A549 treated with GW870086 at 1 μM for 4 hours (cell line): Measurements from ENCODE around the gene SH2D7. TPM values are rescaled to one million over a fixed set of nuclear protein-coding genes. Genes with fewer than 3 reads are reported as not detected.

Source experiments
- total RNA-seq: library from RNA; stranded (reverse); fragments of 200-300 nt; extraction: Qiagen RNA extraction; gene quantifications from 5 replicates; pipeline ENCODE4 v1.2.3, GENCODE V29; 2022; ENCODE audit warnings: low read depth

Gene SH2D7
- total RNA-seq: not detected in 5 replicates

GRCh38 chr15:78092261-78093041, at the start of gene SH2D7:
Gene SH2D7, plus strand, starts transcription at chr15:78092561. Its CDS starts 24 bp downstream, at chr15:78092585.

GRCh38 chr15:78077053-78077870, 15.1 kb upstream of the SH2D7 start, which contains the start of gene TBC1D2B:
Gene TBC1D2B, minus strand, starts transcription at chr15:78077711. Its CDS starts 59 bp downstream, at chr15:78077652.

GRCh38 chr15:78131295-78132061, 39.1 kb downstream of the SH2D7 start, which contains the start of gene CIB2:
Gene CIB2, minus strand, starts transcription at chr15:78131445. Its CDS starts 230 bp downstream, at chr15:78131215.

GRCh38 chr15:78149068-78149804, 56.9 kb downstream of the SH2D7 start, which contains the start of gene IDH3A:
Gene IDH3A, plus strand, starts transcription at chr15:78149362. Its CDS starts 42 bp downstream, at chr15:78149404.

Other genes with a start within 250 kb of the SH2D7 start
- 13.2 to 16.0 TPM (median 14.6 TPM) in 5 replicates for gene TBC1D2B, start 14.8 kb upstream of the SH2D7 start, total RNA-seq
- 22.9 to 30.2 TPM (median 28.6 TPM) in 5 replicates for gene CIB2, start 38.9 kb downstream of the SH2D7 start, total RNA-seq
- 60.6 to 101 TPM (median 67.4 TPM) in 5 replicates for gene IDH3A, start 56.8 kb downstream of the SH2D7 start, total RNA-seq
- gene ACSBG1, start 142.0 kb downstream of the SH2D7 start, total RNA-seq: 0.17 to 0.59 TPM (median 0.31 TPM) in 5 replicates
- gene DNAJA4, start 172.0 kb downstream of the SH2D7 start, total RNA-seq: 0.08 TPM in 1 of 5 replicates, not detected in the others
- gene SKIC8, start 207.0 kb downstream of the SH2D7 start, total RNA-seq: 77.4 to 115 TPM (median 86.8 TPM) in 5 replicates
- gene CRABP1, start 247.8 kb downstream of the SH2D7 start, total RNA-seq: 1.2 to 2.2 TPM (median 1.5 TPM) in 5 replicates